Right renal cortex interstitium (tissue), 3 donors: ENCODE results near the gene EEF1G. TPM values are rescaled to one million over a fixed set of nuclear protein-coding genes. Genes with fewer than 3 reads are reported as not detected.

Experiments used
- DNase-seq, 3 donors: peaks; one replicate each; pipeline ENCODE4 v3.0.0-alpha.2; 2013; ENCODE audit warnings: low read depth in 3 of 3, low spot score in 2 of 3
- polyA plus RNA-seq, 3 donors: library from polyadenylated mRNA; unstranded; fragments of 120-200 nt; gene quantifications; one replicate each; pipeline ENCODE4 v1.2.1, GENCODE V29; 2013; ENCODE audit not compliant: insufficient read length in 3 of 3

The EEF1G gene
- polyA plus RNA-seq, 3 donors, result 2,168 to 2,372 (median 2,294) TPM

DNA sequence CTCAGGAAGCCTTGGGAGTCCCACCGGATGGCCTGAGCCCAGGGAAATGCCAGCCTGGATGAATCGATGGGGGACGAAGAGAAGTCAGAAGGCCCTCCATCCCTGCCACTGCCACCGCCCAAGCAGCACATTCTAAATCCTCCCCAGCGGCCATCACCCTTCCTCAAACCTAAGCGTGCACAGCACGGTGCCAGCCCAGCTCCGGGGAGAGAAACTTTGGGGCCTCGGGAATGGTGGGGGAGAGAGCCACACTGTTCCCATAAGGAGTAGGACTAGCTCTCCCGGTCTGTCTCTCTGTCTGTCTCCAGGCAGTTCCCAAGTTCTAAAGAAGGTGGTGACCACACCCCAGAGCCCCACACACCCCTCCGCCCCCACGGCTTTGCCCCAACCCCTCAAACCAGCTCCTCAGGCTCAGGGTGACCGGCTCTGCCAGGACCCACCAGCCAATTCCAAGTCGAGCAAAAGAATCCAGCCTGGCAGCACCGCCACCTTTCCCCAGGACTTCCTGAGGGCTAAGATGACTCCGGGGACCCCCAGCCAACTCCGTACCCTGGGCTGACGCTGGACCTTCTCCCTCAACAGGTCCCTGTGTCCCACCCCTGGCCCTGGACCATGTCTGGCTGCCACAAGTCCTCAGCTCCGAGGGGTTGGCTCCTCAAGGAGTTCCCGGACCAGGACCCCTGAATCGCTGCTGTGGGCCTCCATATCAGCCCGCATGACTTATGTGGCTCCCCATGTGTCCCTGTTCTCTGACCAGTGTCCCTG, 29.8 kb downstream of the EEF1G start:
- DNase-seq, result no peak

DNA sequence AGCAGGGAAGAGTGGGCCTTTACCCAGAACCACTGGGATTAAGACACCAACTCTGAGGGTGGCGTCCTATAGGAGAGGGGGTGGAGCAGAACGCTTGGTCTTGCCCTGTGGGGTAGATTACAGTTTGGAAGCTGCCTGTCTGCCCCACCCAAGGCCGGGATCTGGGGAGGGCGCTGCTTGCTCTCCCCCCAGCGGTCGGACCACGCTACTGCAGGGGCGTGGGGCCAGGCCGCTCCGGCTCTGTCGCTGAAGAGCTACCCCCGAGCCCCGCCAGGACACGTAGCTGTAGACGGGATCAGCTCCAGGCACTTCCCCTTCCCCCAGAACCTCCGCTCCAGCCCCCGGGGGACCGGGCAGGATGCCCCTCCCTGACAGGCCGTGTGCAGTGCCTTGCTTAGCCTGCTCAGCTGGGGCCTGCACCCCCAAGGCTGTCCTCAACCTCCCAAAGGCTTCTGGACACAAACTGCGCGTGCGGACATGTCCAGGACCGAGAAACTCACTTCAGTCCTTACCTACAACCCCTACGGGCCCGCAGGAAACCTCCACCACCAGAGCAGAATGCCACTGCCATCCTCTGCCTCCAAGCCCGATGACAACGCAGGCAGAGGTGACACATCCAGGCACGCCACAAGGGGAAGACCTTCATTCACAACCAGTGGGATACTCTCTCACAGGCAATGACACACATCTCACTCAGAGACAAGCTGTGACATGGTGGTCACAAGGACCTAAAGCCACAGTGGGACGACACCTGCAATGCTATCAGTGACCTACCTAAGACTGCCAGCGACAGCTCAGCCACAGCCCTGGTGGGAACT, 30.7 kb downstream of the EEF1G start:
- DNase-seq, result no peak

DNA sequence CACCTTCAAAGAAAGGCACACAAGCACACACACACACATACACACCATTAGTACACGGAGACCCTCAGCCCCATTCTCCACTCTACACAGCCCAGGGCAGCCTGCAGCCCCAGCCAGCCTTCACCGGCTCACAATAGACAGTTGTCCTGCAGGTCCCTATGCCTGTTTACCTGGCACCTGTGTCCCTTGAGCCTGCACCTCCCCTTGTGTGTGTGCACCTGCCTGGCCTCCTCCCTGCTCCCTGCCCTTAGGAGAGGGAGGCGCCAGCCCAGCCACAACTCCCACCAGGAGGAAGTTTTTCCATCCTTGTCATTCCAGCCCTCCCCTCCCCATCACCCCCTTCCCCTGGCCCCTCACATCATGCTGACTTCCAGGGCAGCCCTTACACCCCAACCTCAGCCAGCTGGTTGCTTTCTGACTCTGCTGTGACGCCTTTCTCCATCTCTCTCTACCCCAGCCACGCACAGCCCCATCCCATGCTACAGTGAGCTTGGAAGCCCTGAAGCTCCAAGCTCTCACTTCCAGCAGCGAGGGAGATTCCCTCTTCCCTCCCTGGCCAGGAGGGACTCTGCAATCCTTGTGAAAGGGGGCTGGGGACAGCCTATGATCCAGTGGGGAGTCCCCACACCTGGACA, 31.5 kb downstream of the EEF1G start:
- no peak for DNase-seq

DNA sequence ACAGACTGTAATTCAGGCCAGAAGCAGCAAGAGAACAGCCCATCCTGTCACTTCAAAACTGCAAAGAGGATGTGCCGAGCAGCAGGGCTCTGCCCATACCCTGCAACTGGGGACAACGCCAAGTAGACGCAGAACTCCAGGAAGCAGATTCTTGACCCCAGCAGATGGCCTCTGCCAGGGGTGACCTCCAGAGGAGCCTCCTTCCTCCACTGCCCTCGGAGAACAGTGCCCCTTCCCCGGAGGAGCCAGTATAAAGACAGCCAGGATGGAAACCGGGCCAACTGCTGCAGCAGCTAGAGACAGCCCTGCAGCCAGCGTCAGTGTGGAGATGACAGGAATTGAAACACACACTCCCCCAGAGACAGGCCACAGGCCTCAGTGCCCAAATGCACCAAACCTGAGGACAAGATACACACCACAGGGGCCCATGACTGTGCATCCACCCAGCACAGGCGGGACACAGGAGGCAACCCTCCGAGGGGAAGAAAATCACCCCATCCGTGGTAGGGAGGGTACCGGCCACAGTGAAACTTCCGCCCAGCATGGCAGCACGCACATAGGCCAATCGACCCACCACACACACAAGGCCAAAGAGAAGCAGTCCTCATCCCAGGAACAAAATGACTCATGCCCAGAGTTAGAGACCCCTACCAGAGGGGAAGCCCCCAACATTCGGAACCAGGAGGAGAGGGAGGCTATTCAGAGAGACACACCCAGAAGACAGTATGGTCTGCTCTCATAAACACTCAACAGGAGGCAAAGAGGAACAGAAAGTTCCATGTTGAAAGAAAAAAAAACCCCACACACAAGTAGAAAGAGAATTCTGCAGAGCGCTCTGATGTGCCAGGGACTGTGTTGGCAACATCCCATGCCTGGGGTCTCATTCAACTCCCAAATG, 32.6 kb downstream of the EEF1G start:
- DNase-seq, result no peak

DNA sequence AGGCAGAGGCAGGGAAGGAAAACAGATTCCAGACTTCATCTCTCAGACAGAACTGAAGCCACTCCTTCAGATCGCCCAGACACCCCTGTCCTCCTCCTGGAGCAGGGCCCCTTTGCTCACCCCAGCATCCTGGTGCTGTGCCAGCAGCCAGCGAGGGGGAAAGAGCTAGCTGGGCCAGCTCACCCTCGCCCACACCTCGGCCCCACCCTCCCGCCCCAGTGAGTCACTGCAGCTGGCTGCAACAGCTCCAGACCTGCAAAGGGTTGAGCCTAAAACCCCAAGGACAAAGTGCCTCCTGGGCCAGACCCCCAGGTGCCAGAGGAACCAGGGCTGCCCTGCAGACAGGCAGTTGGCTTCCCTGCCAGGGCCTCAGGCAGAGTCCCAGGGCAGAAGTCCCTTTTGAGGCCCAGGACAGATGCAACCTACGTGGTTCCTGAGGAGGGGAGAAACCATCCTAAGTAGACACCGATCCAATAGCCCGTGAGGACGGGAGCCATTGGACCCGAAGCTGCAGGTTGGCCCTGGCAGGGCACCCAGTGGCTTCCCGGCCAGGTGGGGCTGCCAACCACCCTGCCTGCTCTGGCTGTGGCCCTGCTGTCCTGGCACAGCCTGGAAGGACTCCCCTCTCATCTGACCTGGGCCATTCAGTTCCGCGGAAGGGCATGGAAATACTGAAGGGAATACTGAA, 34.3 kb downstream of the EEF1G start:
- no peak for DNase-seq

DNA sequence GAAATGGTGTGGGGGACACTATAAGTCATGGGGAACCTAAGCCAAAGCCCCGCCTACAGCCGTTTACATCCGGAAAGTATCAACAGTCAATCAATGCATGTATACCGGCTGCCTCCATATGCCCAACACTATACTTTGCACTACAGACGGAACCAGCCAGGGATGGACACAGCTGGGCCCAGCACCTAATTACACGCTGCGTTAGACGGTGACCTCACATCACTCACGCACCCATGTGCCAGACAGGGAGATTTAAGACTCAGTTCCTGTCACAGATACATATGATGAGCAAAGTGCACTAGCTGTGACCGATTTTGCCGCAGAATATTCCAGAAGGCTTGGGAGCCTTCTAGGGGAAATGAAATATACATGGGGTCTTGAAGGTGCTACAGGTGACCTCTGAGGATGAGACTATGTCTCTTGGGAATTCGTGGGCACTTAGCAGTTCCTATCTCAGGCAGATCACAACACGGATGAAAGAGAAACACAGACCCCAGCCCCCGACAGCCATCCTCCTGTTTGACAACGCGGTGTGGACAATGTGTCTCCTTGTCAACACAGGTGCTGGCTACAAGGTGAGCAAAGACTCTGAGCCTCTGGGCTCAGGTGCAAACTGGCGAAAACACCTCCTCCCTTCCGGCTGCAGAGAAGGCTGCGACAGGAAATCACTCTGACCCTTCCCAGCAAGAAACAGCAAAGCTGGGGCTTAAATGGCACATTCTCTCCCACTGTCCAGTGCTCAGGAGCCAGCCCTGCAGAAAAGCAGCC, 35.0 kb downstream of the EEF1G start:
- no peak for DNase-seq

DNA sequence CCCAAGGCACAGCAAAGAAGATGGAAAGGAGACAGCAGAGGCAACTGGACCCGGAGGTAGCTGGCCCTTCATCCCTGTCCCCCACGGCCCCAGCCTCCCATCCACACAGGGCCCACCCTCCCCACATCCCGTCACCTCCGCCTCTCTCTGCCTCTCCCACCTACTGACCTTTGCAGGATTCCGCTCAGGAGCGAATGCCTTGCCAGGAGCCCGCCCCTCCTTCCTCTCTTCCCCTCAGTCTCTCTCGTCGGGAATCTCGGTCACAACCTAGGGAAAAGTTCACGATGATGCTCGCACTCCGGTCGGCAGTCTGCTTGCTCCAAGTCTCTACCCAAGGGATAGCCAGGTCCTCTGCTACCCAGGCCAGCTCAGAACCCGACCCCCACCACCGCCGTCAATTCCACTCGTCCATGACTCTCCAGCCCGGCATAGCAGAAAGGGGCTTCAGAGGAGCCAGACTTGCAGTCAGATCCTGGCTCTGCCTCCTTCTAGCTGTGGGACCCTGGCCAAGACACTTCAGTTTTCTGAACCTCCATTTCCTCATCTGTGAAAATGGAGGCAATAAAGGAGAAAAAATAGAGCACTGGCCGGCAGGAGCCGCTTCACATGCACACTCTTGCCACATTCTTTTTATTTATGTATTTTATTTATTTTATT, 37.3 kb downstream of the EEF1G start:
- no peak for DNase-seq

DNA sequence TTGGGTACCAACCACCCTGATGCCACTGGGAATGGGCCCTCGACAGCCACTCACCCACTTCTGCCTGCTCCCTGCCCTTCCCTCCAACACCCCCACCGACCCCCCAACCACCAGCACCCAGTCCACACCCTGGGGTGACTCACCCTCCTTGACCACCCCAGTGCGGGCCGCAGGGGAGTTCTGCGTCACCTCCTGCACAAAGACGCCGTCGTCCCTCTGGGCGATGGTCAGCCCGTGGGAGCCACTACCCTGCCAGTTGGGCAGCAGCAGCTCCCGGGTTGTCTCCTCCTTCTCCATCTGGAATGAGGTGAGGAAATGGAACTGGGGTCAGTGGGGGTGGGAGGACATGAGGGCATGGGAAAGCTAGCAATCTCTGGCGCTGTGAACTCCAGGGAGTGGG, 37.9 kb downstream of the EEF1G start:
- no peak for DNase-seq

DNA sequence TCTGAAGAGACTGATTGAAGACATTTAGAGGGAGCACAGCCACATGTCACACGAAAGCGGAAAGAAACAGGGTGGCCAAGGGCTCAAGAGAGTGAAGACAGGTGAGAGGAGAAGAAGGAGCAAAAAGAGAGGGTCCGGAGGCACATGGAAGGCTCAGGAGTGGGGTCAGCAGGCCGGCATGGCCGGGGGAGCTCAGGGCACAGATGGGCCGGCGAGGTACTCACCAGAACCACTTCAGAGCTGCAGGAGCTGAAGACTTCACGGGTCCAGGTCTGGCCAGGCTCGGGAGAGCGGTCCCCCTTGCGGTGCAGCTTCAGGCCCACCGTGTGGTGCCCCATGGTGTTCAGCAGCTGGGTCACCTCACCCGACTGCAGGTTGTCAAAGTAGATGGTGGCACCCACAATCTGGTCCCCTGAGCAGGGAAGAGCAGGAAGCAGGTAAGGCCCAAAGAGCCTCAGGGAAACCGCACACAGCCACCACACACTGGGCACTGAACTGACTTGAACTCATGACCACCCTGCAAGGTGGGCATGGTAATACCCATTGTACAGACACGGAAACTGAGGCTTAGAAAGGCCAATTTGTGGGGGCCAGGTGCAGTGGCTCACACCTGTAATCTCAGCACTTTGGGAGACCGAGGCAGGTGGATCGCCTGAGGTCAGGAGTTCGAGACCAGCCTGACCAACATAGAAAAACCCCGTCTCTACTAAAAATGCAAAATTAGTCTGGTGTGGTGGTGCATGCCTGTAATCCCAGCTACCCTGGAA, 38.7 kb downstream of the EEF1G start:
- DNase-seq, result no peak

DNA sequence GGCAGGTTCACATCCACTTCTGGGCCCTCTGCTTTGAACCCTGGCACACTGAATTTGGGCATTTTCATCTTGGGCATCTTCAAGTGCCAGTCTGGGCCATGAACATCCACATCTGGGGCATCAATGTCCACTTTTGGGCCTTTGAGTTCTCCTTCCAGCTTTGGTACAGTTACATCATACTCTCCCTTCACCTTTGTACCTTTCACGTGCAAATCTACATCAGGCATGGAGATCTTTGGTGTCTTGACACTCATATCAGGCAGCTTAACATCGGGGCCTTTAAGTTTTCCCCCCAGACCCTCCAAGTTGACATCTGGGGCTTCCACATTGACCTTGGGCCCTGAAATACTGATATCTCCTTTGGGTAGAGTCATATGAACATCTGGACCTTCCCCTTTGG, 41.6 kb downstream of the EEF1G start:
- DNase-seq, result no peak

DNA sequence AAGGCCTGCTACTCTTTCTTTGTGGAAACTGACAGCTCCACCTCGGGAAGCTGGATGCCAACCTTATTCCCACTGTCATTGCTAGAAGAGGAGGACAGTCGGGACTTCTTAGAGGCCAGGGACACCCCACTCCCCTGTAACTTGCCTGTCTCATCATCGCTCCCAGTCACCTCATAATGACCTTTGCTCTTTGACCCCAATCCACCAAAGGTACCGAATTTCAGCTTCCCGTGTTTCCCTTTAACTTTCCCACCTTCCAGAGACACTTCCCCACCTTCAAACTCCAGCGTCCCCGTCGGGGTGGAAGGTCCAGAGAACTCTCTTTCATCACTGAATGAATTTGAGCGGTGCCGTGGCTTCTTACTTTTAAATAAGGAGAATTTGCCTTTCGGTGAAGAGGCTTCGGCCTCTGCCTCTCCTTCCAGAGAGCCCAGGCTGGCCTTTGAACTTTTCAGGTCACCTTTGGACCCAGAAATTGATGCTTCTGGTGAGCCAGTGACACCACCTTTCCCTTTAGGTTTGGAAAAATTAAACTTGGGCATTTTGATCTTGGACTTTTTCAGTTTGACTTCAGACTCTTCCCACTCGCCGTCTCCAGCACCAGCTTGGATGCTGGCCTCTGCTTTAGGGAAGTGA, 56.8 kb downstream of the EEF1G start:
- no peak for DNase-seq

DNA sequence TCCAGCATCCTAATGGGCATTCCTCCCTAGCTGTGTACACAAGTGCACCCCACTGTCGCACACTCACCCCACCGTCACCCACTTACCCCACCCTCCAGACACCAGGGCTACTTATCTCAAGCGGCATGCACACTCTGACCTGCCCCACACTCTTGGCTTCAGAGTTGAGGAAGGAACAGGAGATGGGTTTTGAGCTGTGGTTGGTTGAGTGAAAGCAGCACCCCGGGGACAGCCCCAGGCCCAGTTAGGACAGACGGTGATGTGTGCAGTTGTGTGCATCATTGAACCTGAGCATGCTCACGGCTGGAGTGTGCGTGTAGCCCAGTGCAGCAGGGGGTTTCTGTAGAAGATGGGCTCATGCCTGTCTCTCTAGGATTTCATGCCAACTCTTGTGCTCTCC, 59.5 kb downstream of the EEF1G start:
- no peak for DNase-seq

DNA sequence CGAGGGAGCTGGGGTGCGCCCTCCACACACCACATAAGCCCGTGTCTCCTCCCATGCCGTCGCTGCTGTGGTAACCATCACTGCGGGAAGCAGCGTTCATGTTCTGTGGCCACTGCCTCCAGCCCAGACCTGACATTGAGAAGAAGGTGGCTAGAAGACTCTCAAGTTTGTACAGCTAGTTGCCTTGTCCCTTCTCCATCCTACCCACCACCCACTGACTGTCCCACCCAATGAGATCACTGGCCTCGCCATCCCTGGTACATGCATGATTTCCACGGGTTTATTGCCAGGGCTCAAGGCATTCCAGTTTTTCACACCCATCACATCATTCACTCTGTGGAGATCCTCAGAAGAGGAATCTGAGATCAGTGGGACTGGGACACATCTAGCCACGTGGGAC, 60.1 kb downstream of the EEF1G start:
- no peak for DNase-seq

DNA sequence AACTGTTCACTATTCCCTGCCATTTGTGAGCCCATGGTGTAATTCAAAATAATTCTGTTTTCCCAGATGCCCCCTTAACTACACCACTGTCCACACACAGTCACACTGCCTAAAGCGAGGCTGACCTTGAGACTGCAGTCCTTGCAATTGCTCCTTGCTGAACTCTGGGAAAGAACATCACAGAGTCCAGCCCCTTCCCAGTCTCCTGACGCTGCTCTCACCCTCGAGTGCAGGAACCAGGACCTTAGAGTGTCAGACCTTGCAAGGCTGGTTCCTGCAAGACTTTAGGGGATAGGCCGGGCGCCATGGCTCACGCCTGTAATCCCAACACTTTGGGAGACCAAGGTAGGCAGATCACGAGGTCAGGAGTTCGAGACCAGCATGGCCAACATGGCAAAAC, 60.7 kb downstream of the EEF1G start:
- DNase-seq, result no peak
